GM23338 (cell line): ENCODE data around the gene USP30. TPM values are rescaled to one million over a fixed set of nuclear protein-coding genes. Genes with fewer than 3 reads are reported as not detected.

Experiments
- ATAC-seq: fragments of 200-7000 bp; cut with Tn5 transposase; 3 replicates; pipeline ENCODE4 v1.9.1; 2020
- DNase-seq: peaks from one replicate; pipeline ENCODE4 v3.0.0-alpha.2; 2015; ENCODE audit warnings: low spot score
- H2AFZ ChIP-seq: fragments of 200-600 bp; sonication (generic); 2 replicates; pipeline ENCODE4 v1.8.0; 2016; ENCODE audit warnings: antibody characterized with exemption, mild to moderate bottlenecking, moderate library complexity
- H3F3A ChIP-seq: fragments of 200-600 bp; sonication (generic); replicated peaks from 2 replicates; pipeline ENCODE4 v1.8.0; 2017; ENCODE audit warnings: antibody characterized with exemption, mixed run types, low read depth
- H3K27ac ChIP-seq: fragments of 200-600 bp; sonication (generic); 2 replicates; pipeline ENCODE4 v1.6.1; 2016; ENCODE audit warnings: low read depth
- H3K27me3 ChIP-seq: fragments of 200-600 bp; sonication (generic); 2 replicates; pipeline ENCODE4 v1.8.0; 2016; ENCODE audit warnings: mild to moderate bottlenecking, mixed run types, moderate library complexity; ENCODE audit not compliant: insufficient read depth
- H3K36me3 ChIP-seq: fragments of 200-600 bp; sonication (generic); 2 replicates; pipeline ENCODE4 v1.8.0; 2016; ENCODE audit warnings: mild to moderate bottlenecking; ENCODE audit not compliant: insufficient read depth
- H3K4me1 ChIP-seq: fragments of 200-600 bp; sonication (generic); 2 replicates; pipeline ENCODE4 v1.8.0; 2016; ENCODE audit warnings: mild to moderate bottlenecking, moderate library complexity; ENCODE audit not compliant: insufficient read depth
- H3K4me2 ChIP-seq: fragments of 200-600 bp; sonication (generic); 2 replicates; pipeline ENCODE4 v1.7.1; 2017; ENCODE audit warnings: mixed run types
- H3K4me3 ChIP-seq: fragments of 200-600 bp; sonication (generic); 2 replicates; pipeline ENCODE4 v1.6.1; 2016; ENCODE audit warnings: mixed run types
- H3K79me2 ChIP-seq: fragments of 200-600 bp; sonication (generic); replicated peaks from 2 replicates; pipeline ENCODE4 v1.8.0; 2017; ENCODE audit warnings: mild to moderate bottlenecking; ENCODE audit not compliant: insufficient read depth
- H3K9me2 ChIP-seq: fragments of 200-600 bp; sonication (generic); 2 replicates; pipeline ENCODE4 v1.8.0; 2017; ENCODE audit not compliant: insufficient read depth
- H4K20me1 ChIP-seq: fragments of 200-600 bp; sonication (generic); replicated peaks from 2 replicates; pipeline ENCODE4 v1.8.0; 2017; ENCODE audit warnings: mild to moderate bottlenecking; ENCODE audit not compliant: insufficient read depth
- H3K27ac Mint-ChIP-seq: 2 replicates; pipeline ENCODE4 v1.8.0; 2020; ENCODE audit warnings: inconsistent platforms, mild to moderate bottlenecking, moderate library complexity, mixed read lengths
- H3K27me3 Mint-ChIP-seq: 3 replicates; pipeline ENCODE4 v1.8.0; 2022; ENCODE audit warnings: low read depth, mild to moderate bottlenecking, moderate library complexity, mixed read lengths, inconsistent platforms; ENCODE audit not compliant: insufficient read depth, poor library complexity
- H3K36me3 Mint-ChIP-seq: 3 replicates; pipeline ENCODE4 v1.8.0; 2021; ENCODE audit warnings: low read depth, mild to moderate bottlenecking, inconsistent platforms, moderate library complexity, mixed read lengths
- H3K4me1 Mint-ChIP-seq: 3 replicates; pipeline ENCODE4 v1.8.0; 2020; ENCODE audit warnings: mild to moderate bottlenecking, inconsistent platforms, mixed read lengths
- H3K4me3 Mint-ChIP-seq: 3 replicates; pipeline ENCODE4 v1.8.0; 2021; ENCODE audit warnings: moderate library complexity, mild to moderate bottlenecking, inconsistent platforms, mixed read lengths
- H3K9me3 Mint-ChIP-seq: 3 replicates; pipeline ENCODE4 v1.8.0; 2020; ENCODE audit warnings: moderate library complexity, mild to moderate bottlenecking, inconsistent platforms, mixed read lengths
- CREB1 ChIP-seq: fragments of 250-450 bp; sonication (Bioruptor Pico); IDR thresholded peaks from 2 replicates; pipeline ENCODE4 v1.5.0; 2020; ENCODE audit warnings: low read depth, mild to moderate bottlenecking, moderate library complexity
- CTCF ChIP-seq, 2 experiments: fragments of 200-600 bp in 1 of 2; sonication (generic) in 1 of 2; conservative IDR thresholded peaks; 2 replicates each; pipeline versions ENCODE4 v1.5.1 to v1.6.1; 2016 to 2017; ENCODE audit warnings: antibody characterized with exemption in 2 of 2, low read depth in 2 of 2, mild to moderate bottlenecking in 2 of 2, moderate library complexity in 1 of 2
- ETS1 ChIP-seq: IDR thresholded peaks from 2 replicates; pipeline ENCODE4 v1.6.1; 2016; ENCODE audit warnings: antibody characterized with exemption
- EZH2 ChIP-seq: fragments of 200-600 bp; sonication (generic); IDR thresholded peaks from one replicate; pipeline ENCODE4 v1.8.0; 2017; ENCODE audit warnings: antibody characterized with exemption, mild to moderate bottlenecking, low read depth; ENCODE audit not compliant: unreplicated experiment
- EZH2phosphoT487 ChIP-seq: fragments of 200-600 bp; sonication (generic); IDR thresholded peaks from one replicate; pipeline ENCODE4 v1.8.1; 2018; ENCODE audit warnings: antibody characterized with exemption; ENCODE audit not compliant: unreplicated experiment
- JUNB ChIP-seq: IDR thresholded peaks from one replicate; pipeline ENCODE4 v1.6.1; 2016; ENCODE audit warnings: antibody characterized with exemption; ENCODE audit not compliant: unreplicated experiment
- NANOG ChIP-seq: IDR thresholded peaks from 2 replicates; pipeline ENCODE4 v1.6.1; 2016; ENCODE audit warnings: antibody characterized with exemption, borderline replicate concordance
- POLR2AphosphoS5 ChIP-seq: IDR thresholded peaks from 2 replicates; pipeline ENCODE4 v1.6.1; 2016; ENCODE audit warnings: antibody characterized with exemption, low read depth
- REST ChIP-seq: IDR thresholded peaks from one replicate; pipeline ENCODE4 v1.6.1; 2018; ENCODE audit warnings: antibody characterized with exemption; ENCODE audit not compliant: unreplicated experiment
- STAT1 ChIP-seq: IDR thresholded peaks from one replicate; pipeline ENCODE4 v1.6.1; 2016; ENCODE audit warnings: antibody characterized with exemption; ENCODE audit not compliant: unreplicated experiment
- ZNF114 ChIP-seq: fragments of 250-450 bp; sonication (Bioruptor Pico); IDR thresholded peaks from 2 replicates; pipeline ENCODE4 v1.5.0; 2020; ENCODE audit warnings: mild to moderate bottlenecking, moderate library complexity
- ZNF331 ChIP-seq: fragments of 250-450 bp; sonication (Bioruptor Pico); IDR thresholded peaks from 2 replicates; pipeline ENCODE4 v1.5.0; 2020; ENCODE audit warnings: low read depth, mild to moderate bottlenecking, moderate library complexity
- ZNF462 ChIP-seq: fragments of 250-450 bp; sonication (Bioruptor Pico); IDR thresholded peaks from 2 replicates; pipeline ENCODE4 v1.5.0; 2020; ENCODE audit warnings: mild to moderate bottlenecking, moderate library complexity
- polyA plus RNA-seq: library from polyadenylated mRNA; unstranded; fragments of >200 nt; fragmentation: Nextera tagmentation; extraction: Ambion mirVana; gene quantifications from 2 replicates; pipeline ENCODE4 v1.2.1, GENCODE V29; 2016
- total RNA-seq: library from RNA; depleted of rRNA; stranded (reverse); fragments of >200 nt; shearing (Covaris generic); gene quantifications from 2 replicates; pipeline ENCODE4 v1.2.3, GENCODE V29; 2014

The USP30 gene
- total and polyA plus RNA-seq, 2 experiments from 2014 or later: 2.9 to 6.1 TPM

DNA sequence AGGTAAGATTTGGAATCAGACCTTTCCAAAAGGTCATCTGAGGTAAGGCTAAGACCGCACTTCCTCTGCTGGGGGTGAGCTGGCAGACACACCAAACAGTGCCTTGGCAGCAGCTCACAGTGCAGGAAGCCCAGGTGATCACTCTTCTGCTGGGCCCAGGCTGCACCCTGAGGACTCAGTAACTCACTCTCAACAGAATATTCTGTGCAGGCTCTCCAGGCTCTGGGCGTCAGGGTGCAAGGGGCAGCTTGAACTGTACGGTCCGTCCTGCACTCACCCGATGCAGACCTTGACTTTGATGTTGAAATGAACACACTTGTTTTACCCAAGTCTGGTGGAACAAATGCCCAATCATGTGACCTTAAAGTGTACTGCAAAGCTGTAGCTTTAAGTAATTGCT lies 34.9 kb downstream of the USP30 start:
- ATAC-seq: no peak
- no peak overlapping the region for H3K27ac ChIP-seq
- H3K27ac Mint-ChIP-seq: no peak overlapping the region
- H3K27me3 Mint-ChIP-seq: peaks cover under 1% of the 10 kb centered on the region
- H3K4me3 ChIP-seq: no peak overlapping the region
- H3K9me3 Mint-ChIP-seq: no peaks in the 10 kb centered on the region
- no peaks in the 10 kb centered on the region for H3F3A ChIP-seq
- 0 out of 2 replicates have a peak, but pooled peaks cover 8% of the 10 kb centered on the region for H3K36me3 ChIP-seq
- DNase-seq: no peak
- H4K20me1 ChIP-seq: no peaks in the 10 kb centered on the region
- H3K36me3 Mint-ChIP-seq: peaks cover 38% of the 10 kb centered on the region
- TF ChIP-seq CTCF (conservative IDR thresholded peaks at IDR 0.05; ENCODE audit: low read depth in 2 of 2) (no peak), NANOG (no peak), EZH2 (no peak), ZNF114 (no peak), JUNB (no peak), POLR2AphosphoS5 (no peak), ZNF462 (CRISPR knock-in tag) (no peak), STAT1 (no peak), REST (no peak), ZNF331 (CRISPR knock-in tag) (no peak), ETS1 (no peak), EZH2phosphoT487 (no peak), CREB1 (CRISPR knock-in tag) (no peak)
- H3K9me2 ChIP-seq: no peaks in the 10 kb centered on the region
- no peaks in the 10 kb centered on the region for H3K27me3 ChIP-seq
- H3K79me2 ChIP-seq: 0 out of 2 replicates have a peak, but pooled peaks cover 2% of the 10 kb centered on the region
- no peaks in the 10 kb centered on the region for H3K4me1 ChIP-seq
- H3K4me2 ChIP-seq: no peak overlapping the region
- no peak overlapping the region for H3K4me3 Mint-ChIP-seq
- peaks cover 5% of the 10 kb centered on the region; the same call in 2 of the 3 replicates for H3K4me1 Mint-ChIP-seq
- H2AFZ ChIP-seq: no peak overlapping the region
